Panc1 (cell line): ENCODE measurements around the gene MTG1.
"Not testable (repeated sequence)": the region's sequence is repeated elsewhere in the genome, so short reads cannot be mapped to it uniquely, and the experiment has no call there.

Experiments
- CTCF ChIP-seq: fragments of 450-650 bp; IDR thresholded peaks from 2 replicates; pipeline ENCODE4 v1.5.1; 2017; ENCODE audit warnings: mild to moderate bottlenecking
- TCF7L2 ChIP-seq: IDR thresholded peaks from 2 replicates; pipeline ENCODE4 v1.6.1; 2011; ENCODE audit warnings: mild to moderate bottlenecking, low read depth, low read length, inconsistent platforms

GRCh38 chr10:133429571-133429970 is 35.6 kb downstream of the MTG1 start:
- not testable (repeated sequence) for TF ChIP-seq CTCF, TCF7L2
